Stimulated activated CD4-positive, alpha-beta T cell treated with anti-CD3 and anti-CD28 coated beads, Interleukin-15, amount 100 ng/mL, for 48 hours (primary cell): Measurements from ENCODE around the gene MGAT4A.
A peak's percentile ranks its signal among the peaks of the same experiment; 100 is the strongest.
"Not testable (repeated sequence)": the region's sequence is repeated elsewhere in the genome, so short reads cannot be mapped to it uniquely, and the experiment has no call there.

ENCODE experiments used
- DNase-seq, 2 donors: peaks; one replicate each; pipeline ENCODE4 v3.0.0-alpha.2; 2020; ENCODE audit warnings: low read depth in 2 of 2

MGAT4A gene

DNA sequence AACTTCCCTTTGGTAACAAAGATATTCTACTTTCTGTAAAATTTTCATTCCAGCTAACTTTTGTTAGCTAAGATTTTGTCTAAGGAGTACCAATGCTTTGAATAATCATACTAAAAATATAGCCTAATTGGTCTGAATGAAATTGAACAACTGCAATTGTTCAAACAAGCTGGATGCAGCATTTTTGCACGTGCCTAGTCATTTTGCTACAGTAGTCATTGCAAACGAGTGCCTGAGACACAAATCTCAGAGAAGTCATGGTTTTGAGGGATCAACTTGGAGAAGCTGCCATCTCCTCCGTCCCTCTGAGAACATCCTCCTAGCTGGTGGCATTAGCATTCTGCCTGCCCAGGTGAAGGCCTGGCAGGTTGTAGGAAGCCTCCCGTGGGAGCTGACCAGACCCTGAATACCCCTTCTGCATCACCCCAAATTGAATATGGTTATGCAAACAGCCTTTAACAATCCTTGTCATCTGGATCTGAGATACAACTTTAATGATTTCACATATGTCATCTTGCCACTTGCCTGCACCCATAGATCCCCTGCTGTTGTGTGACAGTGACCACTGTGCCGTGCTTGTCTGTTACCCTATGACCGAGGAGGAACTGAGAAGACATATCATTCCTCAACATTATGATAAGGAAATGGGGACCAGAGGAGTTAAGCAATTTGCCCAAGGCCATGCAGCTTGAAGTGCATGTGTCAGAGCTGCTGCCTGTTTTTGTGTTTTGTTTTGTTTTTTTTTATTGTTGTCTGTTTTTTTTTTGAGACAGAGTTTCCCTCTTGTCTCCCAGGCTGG is 29.1 kb upstream of the MGAT4A start:
- no peak for DNase-seq

DNA sequence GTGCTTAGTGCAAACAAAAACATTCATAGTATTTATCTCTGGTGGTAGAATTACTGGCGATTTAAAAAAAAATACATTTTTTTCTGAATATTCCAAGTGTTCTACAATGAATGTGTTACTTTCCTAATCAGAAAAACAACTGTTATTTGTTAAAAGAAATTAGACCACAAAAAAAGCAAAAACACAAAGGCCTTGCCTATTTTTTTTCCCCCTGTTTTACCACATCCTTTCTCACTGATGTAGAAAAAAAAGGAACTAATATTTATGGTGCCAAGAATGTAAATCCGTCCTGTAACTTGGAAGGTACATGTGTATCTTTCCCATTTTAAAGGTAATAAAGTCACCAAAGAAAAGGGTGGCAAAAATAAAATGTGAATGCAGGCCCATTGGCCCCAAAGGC is 28.4 kb upstream of the MGAT4A start:
- DNase-seq, result no peak

DNA sequence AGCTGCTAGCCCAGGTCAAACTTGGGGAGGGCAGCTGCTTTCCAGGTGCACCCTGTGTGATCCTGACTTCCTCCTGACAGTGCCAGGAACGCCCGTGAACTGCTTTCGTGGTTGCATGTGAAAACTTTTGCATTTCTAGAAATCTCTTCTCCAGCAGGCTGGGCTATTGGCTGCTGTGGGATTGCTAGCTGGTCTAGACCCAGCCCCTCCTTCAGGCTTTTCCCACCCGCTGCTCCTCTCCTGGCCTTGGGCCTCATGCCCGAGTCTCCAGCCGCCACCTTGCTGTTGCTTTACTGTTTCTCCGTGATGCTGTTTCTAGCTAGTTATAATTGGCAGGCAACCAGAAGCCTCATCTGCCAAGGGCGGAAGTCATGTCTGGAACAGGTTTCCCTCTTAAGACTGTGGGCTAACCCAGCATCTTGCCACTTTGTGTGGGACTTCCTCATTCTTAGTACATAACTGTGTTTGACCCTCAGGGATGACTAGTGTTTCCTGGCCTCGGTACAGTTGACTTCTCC is 27.0 kb upstream of the MGAT4A start:
- DNase-seq, result no peak

- no peak for DNase-seq
These were observed 22.9 kb upstream of the MGAT4A start for GRCh38 chr2:98753801-98754200.

DNA sequence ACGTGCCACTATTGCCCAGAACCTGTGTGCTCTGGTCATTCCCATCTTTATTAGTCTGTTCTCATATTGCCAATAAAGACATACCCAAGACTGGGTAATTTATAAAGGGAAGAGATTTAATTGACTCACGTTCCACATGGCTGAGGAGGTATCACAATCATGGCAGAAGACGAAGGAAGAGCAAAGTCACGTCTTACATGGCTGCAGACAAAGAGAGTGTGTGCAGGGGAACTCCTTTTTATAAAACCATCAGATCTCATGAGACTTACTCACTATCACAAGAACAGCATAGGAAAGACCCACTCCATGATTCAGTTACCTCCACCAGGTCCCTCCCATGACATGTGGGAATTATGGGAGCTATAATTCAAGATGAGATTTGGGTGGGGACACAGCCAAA is 21.8 kb upstream of the MGAT4A start:
- not testable (repeated sequence) for DNase-seq

DNA sequence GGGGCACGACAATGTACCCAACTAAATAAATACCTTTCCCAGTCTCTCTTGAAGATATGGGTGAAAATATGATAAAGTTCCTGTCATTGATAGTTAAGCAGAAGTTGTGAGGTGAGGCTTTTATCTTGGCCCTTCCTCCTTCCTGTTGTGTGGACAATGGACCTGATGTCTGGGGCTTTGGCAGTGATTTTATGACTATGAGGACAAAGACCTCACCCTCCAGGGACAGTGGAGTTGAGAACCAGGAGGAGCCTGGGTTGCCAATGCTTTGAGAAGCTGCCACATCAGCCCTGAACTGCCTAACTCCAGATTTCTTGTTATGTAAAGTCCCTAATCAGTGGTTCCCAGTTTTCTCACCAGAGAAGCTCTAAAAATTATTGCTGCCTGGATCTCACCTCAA is 20.8 kb upstream of the MGAT4A start:
- DNase-seq, result no peak

DNA sequence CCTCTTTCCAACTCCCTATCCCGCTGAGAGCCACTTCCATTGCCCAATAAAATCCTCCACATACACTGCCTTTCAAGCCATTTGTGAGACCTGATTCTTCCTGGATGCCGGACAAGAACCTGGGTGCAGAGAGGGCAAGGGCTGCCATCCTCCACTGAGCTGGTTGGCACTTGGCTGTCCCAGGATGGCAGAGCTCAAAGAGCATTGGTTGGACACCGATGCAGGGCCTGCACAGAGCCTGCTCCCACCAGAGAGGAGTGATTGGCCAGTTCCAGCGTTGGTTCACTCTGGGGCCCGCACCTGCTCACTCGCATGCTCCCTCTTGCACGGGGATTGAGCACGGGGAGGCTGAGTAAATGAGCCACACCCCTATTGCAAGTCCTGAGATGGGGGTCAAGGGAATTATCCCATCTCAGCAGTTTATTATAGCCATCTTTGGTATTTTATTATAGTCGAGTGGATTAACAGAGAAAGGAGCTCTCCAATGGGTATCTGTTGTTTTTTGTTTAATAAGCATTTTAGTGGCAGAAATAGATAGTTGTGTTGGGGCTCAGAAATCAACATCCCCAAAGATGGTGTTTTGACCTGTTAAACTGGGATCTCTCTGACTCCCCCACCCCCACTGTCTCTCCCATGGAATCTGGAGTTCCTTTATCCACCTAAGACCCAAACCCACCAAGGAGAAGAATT is 19.8 kb upstream of the MGAT4A start:
- no peak for DNase-seq

DNA sequence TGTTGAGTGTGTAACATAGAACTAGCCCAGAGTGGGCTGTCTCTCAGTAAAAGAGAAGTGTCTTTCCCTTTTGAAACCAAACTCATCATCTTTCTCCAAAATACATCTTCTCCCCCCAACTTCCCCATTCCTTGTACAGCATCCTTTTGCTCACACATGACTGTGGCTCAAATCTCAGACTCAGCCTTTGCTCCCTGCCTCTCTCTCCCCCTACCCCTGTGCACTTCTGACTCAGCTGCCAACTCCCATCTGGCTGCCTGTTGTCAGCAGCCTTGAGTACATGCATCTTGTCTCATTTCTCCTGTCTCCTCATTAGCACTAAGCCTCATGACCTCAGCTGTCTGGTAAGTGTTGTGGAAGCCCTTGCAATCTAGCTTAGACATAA is 18.1 kb upstream of the MGAT4A start:
- no peak for DNase-seq

DNA sequence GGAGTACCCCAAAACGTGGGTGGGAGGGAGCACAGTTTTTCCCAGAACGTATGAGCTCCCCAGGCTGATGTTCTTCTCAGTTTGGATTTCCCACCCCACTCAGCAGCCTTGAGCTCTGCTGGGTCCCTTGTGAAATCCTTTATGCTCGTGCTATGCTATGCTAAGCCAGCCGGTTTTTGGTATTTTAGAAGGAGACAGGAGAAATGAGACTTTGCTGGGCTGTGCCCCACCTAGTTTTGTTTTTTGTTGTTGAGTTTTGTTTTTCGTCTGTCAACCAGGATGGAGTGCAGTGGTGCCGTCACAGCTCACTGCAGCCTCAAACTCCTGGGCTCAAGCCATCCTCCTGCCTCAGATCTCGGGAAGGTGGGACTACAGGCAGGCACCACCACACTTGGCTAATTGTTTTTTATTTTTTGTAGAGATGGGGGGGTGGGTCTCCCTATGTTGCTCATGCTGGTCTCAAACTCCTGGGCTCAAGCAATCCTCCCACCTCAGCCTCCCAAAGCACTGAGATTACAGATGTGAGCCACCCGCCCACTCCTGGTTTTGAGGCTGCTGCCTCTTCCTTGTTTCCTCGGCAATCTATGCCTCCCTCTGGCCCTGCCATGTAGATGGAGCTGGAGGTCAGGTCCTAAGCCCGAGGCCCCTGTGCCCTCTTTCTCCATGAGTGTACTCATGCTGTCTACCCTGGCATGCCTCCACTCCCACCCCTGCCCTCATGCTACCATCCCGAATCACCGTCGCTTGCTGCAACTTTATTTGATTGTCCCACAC is 17.5 kb upstream of the MGAT4A start:
- DNase-seq, result no peak

DNA sequence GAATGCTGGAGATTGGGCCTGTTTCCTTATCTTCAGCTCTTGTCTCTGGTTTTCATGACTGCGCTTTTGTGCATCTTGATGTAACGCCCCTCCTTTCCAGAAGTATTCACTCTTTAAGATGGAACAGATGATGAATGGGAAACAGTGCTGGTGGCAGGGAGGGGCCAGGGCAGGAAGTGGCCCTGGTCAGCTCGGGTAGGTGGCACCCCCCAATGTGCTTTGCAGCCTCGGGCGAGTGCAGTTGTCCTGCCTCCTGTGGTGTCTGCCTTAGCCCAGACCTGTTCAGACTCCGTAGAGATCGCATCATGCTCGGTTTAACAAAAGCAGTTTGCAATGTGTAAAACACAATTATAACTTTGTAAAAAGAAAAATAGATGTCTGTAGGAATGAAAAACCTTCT is 17.0 kb upstream of the MGAT4A start:
- no peak for DNase-seq

GRCh38 chr2:98746426-98746825 is 15.5 kb upstream of the MGAT4A start:
- DNase-seq, result no peak

- no peak for DNase-seq
These were observed 13.7 kb upstream of the MGAT4A start for GRCh38 chr2:98744595-98744994.

DNA sequence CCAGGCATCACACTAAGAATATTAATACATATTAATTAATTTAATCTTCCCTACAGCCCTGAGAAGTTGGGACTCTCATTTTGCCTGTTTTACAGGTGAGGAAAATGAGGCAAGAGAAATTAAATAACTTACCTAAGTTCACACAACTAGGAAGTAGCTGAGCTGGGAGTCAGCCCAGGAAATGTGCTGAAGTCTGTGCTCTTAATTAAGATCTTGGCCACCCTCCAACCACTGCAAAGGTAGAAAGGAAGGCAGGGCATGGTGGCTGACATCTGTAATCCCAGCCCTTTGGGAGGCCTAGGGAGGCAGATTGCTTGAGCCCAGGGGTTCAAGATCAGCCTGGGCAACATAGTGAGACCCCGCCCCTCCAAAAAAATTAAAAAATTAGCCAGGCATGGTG is 12.9 kb upstream of the MGAT4A start:
- no peak for DNase-seq

DNA sequence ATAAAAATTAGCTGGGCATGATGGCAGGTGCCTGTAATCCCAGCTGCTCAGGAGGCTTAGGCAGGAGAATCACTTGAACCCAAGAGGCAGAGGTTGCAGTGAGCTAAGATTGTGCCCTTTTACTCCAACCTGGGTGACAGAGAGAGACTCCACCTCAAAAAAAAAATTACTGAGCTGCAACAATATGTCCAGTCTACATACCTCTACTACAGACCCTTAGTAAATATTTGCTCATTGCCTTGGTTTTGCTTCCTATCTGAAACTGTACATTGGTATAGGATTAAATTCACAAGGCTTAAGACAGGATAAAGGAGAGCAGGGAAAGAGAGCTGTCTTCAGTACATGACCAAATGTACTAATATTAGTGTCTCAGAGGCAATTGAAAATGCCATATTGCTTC is 8.1 kb upstream of the MGAT4A start:
- DNase-seq, result no peak

- no peak for DNase-seq
These were observed 7.4 kb upstream of the MGAT4A start for GRCh38 chr2:98738304-98738703.

DNA sequence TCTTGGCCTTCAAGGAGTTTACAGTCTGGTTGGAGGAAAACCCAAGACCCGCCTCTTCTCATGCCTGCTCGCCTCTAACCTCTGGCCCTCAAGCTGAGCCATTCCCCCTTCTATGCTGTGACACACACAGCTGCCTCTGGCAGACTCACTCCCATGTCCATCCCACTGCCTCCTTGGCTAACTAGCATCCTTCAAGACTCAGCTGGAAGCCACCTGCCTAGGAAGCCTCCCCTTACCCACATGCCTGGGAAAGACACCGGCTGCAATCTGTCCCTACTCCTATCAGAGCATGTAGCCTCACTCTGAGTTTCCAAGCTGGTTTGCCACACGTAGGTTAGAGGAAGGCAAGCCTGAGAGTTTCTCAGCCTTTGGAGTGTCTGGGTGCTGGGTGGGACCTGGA is 6.9 kb upstream of the MGAT4A start:
- DNase-seq, result no peak

DNA sequence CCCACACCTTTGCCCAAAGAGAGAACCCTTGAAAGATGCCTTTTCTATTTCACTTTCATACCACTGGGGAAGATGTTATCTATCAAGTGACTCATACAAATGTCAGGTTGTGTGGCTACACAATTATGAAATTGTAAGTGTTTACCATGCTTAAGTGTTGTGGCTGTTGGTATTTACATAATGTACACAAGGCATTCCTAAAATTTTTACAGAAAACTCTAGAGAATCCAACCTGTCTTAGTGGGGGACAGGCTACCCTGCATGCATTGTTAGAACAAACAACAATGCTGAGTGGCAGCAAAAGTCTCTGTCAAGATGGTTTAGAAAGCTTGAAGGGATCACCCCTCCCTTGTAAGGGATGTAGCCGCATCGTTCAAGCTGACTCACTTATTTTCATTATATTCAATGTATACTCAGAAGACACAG is 5.5 kb upstream of the MGAT4A start:
- DNase-seq, result no peak

DNA sequence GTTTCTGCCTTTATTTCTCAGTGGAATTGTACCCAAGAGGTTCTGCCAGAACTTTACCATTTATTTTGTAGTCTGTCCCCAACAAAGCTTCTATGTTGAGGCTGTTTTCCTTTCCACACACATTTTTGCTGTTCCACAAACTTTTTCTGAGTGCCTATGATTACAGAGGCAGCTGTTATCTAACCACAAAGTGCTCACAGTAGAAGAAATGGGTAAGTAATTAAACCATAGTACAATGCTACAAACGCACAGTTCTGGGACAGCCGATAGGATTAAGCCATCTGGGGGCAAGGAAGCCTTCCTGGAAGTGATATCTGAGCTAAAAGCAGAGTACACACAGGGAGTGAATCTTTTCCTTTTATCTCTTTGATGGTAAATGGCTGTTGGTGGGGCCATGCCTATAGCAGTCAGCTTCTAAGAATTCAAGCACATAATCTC is 3.9 kb upstream of the MGAT4A start:
- no peak for DNase-seq

DNA sequence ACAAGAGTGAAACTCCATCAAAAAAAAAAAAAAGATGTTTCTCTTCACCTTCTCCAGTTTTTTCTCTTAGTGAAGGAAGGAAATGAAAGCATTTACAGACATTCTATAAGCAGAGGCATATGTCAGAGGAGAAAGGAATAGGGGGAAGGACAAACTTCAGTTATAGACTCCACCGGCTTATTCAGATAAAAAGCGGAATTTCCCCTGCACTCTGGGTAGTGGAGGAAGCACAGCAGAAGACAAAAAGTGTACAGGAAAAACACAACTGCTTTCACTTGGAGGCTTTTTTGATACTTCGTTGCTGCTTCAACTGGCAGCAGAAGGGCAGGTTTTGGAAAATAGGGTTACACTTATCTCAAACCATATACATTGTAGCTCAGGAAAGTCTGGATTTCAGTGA is 3.2 kb upstream of the MGAT4A start:
- no peak for DNase-seq

GRCh38 chr2:98732430-98733051 is 1.6 kb upstream of the MGAT4A start:
- DNase-seq, result no peak

GRCh38 chr2:98731894-98732349 is 990 bp upstream of the MGAT4A start:
- no peak for DNase-seq

DNA sequence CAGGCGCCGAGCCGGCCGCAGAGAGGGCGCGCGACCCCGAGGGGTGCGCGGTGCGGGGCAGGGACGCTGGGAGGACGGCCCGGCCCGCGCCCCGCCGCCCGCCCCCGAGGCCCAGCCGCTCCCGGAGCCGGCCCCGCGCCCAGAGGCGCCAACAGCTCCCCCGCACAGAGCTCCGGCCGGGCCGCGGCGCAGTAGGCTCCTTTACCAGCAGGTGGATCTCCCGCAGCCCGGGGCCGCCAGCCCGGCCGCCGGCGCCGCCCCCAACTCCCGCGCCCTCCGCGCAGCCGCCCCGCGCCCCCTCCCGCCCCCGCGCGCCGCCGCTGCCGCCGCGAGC is 258 bp downstream of the MGAT4A start:
- DNase-seq, result peak; percentile 34 to 42
